ENCODE data around the gene PCNX2.
A peak's percentile ranks its signal among the peaks of the same experiment; 100 is the strongest.

The PCNX2 gene

DNA sequence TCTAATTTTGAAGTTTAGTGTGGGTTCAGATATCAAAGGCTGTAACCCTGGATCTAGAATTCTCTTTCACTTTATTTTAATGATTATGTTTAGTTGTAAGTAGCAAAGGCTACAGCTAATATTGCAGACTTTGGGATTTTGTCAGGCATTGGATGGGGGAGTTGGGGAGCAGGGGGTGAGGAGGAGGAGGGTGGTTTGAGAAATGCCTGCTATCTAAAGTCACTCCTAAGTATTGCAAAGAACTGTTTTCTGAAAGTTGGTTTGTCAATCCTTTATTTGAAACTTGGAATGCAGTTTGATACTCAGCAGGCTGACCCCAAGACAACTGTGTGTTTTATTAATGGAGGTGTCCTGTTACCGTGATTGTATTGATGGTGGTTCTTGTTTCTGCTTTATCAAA, 343.9 kb downstream of the PCNX2 start:
- DNase-seq: no peak

DNA sequence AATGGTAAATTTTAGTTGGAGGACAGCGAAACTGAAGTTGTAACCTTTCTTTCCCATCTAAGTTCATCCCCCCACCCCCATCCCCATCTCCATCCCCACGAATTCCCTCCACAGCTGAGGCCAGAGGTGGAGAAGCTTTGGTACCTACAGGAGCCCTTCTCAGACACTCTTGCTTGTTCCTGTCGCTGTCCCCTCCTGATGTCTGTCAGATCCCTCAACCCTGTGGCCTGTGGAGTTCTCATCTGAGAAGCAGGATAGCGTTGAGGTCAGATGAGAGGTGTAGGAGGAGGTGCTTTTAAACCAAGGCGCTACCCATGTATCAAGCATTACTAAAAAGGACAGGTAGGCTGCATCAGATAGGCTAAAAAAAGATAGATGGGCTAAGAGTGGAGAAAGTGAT, 344.3 kb downstream of the PCNX2 start:
- DNase-seq: no peak

DNA sequence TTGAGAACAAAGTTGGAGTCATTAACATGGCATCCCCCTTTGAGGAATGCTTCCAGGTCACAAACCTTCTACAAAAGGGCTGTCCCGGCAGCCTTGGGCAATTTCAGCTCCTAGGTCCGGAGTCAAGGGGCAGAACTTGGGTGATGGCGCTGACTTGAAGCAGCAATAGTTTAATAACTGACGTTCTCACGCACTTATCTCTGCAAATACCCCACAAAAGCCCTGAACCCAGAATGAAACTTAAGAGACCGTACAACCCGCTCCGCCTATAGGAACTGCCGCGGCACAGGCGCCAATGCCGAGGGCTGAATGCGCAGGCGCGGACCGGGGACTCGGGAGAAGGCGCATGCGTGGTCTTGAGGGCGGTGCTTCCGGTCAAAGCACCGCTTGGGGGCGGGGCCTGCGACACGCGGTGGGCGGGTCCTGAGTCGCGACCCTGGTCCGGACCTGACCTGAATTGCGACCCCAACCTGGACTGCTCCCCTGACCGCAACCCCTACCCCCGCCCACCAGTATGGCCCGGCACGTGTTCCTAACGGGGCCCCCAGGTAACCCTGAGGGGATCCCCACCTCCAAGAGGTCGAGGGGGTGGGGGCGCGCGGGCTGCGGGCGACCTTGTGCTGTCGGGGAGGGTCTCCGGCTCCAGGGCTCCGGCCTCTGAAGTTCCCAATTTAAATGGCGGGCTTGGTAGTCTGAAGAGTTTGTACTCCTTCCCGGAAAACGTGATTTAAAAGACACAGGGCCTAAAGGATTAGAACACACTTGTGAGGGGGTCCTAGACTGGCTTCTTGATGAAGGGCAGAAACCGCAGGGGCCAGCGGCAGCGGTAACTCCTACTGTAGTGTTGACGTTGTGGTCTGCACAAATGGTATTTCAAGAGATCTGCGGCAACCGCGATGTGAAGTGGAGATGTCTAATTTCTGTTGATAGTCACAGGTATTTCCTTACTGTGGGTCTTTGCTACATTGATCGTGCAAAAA, 345.0 kb downstream of the PCNX2 start, which contains the start of gene NTPCR:
Gene NTPCR (plus strand): TSS at position 415 of the 980 bp plus-strand sequence. CDS start 100 bp downstream, at position 515.
- DNase-seq: peak; percentile 94

DNA sequence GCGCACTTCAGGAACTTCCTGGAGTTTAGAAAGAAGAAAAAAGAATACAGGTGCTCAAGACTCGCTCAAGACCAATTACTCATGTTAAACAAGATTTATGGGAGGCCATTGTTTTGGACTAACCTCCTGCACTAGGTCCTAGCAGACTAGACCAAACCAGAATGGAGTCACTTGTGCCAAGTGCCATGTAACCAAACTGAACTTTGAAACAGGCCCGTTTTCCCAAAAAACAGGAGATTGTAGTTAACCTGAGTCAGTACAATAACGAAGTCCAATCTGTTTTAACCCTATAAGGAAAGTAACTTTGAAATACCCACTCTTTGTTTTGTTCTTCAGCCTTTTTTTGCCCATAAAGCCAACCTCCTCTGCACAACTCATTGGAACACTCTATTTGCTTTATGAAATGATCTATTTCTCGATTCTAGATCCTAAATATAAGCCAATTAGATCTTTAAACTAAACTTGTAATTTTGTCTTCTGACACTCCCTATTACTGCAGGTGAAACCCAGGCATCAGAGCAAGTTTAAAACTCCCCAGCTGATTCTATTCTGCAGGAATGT, 345.8 kb downstream of the PCNX2 start:
- no peak for DNase-seq

DNA sequence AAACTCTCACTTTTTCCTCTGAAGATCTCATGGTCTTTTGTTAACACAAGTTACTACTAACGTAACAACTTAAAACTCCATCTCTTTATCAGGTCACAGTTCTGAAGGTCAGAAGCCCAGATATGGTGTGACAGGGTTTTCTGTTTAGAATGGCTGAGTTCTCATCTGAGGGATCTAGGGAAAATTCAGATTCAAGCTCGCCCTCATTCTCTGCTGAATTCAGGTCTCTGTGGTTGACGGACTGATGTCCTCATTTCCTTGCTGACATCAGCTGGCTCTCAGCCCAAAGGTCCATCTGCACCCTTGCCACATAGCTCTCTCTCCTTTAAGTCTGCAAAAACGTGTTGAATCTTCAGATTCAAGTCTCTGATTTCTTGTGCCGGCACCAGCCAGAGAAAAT, 351.2 kb downstream of the PCNX2 start:
- DNase-seq: peak; percentile 24

DNA sequence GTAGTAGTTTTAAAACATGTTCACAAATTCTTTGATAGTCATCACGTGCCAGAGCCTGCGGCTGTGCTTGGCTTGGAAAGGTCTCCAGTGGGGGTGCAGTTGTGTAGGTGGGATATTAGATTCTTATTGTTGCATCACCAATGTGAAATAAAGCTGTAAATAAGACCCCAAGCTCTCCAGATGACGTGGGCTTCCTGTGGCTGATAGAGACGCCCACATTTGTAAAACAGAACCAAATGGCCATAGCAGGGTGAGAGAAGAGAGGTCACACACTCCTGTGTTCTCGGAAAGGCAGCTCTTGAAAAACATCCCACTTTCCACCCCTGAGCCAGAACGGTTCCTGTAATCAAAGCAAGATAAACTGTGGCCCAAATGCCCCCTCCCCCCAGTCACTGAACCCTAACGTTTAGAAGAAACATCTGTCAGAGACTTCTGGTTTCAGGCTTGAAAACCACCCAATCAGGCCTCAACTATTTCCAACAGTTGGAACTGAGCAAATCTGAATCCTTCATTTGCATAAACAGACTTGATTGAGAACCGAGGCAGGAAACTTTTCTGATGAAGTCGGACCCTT, 351.8 kb downstream of the PCNX2 start:
- DNase-seq: no peak

DNA sequence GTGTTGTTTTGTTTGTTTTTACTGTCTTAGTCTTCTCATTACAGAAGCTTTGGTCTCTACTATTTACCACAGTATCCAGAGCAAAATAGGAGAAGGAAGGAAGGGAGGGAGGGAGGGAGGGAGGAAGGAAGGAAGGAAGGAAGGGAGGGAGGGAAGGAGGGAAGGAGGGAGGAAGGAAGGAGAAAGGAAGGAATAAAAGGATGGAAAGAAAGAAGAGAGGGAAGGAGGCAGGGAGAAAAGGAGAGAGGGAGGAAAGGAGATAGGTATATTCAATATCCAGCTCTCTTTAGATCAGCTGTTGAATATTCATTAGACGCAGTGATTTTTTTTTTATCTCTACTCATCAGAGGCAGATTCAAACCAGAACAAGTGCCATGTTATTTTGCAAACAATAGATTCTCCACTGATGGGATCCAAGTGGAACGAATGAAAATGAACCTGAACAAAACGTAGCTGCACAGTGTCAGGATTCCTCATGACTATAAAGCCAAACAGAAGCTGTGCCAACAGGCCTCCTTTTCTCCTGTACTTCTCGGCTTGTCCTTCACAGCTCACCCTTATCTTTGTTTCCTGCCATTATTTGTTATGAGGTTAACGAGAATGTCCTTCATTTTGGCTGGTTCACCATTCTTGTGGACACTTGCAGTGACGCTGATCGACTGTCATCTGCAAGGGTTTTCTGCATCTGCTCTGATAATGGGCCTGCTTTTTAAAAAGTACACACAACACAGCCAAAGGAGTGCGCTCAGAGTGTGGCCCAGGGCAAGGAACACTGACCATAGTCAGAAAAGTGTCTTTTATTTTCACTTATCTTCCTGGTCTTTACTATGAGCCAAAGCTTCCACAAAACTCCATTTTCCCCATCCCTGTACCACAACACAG, 352.9 kb downstream of the PCNX2 start:
- no peak for DNase-seq

DNA sequence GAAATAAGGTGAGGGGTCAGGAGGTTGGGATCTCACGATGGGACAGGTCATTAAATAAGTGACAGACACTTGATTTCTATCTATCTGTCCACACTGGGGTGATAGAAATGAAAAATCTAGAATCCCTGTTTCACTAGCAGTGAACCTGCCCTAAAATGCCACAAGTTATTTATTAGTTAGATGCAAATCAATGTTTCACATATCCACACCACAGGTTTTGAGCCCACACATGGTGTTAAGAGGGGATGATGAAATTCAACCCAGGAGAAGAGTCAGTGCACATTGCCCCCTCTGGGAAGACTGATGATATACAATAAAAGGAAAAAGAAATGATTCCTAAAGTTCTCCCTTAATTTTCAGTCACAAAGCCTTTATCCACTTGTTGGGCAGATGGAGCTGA, 355.3 kb downstream of the PCNX2 start:
- DNase-seq: no peak

DNA sequence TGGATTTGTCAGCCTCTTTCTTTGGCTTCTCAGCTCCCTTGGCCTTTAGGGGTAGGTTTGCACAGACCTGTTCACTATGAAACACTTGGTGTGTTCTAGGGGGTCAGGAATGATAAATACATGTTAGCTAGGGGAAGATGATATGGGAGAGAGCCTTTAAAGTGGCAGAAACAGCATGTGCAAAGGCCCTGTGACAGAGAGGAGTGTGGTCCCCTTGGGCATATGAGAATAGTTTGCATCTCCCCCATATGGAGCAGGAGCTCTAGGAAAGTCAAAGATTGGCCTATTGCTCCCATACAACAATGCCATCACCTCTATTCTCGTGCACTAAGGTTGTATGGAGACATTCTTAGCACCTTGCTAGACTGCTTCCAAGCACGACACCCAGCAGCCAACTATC, 355.8 kb downstream of the PCNX2 start:
- no peak for DNase-seq

DNA sequence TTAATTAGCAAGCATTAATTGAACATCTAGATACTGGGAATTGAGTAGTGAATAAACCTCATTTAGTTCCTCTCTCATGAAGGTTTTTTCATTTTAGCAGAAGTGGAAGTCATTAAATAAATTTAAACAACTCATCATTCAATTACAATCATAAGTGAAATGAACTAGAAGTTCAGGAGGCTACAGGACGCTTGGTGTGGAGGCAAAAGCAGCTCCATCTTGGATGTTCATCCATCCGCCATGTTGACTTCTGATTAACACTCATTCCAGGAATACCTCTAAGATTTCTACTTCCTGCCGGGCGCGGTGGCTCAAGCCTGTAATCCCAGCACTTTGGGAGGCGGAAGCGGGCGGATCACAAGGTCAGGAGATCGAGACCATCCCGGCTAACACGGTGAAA, 356.6 kb downstream of the PCNX2 start:
- DNase-seq: no peak

DNA sequence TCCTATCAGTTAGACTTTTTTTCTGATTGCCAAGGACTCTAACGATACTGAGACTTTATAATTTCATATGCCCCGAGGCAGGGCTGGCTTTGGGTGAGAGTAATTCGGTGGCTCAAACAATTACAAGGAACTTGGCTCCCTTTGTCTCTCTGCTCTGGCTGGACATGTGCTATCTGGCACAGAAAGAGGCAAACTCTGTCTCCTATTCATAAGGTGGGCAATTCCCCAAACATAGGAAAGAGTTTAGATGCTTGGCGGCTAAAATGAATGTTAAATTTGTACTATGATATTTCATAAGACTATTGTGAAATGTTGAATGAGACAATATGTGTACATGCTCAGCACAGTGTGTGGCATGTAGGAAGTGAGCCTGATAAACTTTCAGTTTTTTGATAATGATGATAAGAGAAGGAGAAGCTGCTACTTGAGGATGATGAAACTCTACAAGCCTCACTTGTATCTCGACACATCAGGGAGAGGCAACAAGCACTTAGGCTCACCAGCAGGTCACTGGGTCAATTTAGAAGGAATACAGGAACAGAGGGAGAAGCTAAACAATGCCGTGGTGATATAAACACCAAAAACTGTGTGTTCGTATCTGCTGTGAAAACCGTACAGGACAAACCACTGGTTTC, 357.7 kb downstream of the PCNX2 start:
- peak; percentile 82 for DNase-seq

DNA sequence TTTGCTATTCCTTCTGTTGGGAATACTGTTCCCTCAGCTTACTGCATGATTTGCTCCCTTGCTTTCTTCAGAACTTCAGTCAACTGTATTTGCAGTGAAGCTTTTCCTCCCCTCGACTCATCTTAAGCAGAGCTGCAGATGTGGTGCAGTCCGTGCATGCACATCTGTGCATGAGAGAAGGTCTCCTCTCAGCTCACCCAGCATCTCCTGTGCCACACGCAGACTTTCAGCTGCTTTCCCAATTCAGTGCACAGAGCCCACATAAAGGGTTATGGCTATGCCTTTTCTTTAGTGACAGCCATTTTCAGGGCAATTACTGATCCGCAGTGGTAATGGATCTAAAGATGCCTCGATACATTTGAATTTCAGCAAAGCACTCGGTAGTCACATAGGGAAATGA, 358.6 kb downstream of the PCNX2 start:
- no peak for DNase-seq
